ENCODE results near the gene PPP1R16B. TPM values are rescaled to one million over a fixed set of nuclear protein-coding genes. Genes with fewer than 3 reads are reported as not detected.

Gene PPP1R16B
- total RNA-seq, 5 donors from 2014 or later (not counting 1 experiment from before 2014, with no cell fraction given) = 32.0 to 58.5 (median 50.2) TPM

DNA sequence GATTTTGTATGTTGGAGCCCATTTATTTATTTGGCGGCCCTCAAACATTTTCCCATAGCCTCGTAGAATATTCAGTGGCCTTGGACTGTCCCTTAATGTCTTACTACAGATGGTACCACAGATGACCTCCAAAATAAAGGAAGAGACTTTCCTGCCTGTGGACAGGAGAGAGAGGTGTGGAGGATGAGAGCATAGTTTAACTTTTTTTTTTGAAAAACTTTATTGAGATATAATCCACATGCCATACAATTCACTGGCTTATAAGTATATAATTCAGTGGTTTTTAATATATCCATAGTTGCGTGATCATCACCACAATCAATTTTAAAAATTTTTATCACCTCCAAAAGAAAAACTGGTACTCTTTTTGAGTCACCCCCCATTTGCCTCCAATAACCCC lies 4.6 kb upstream of the PPP1R16B start:
- H3K27ac Mint-ChIP-seq = no peak overlapping the region
- H3K9me3 Mint-ChIP-seq = peaks cover 3 to 7% (median 4%) of the 10 kb centered on the region in 3 donors
- no peak for ATAC-seq (replicated peaks in 1 of 4)
- H3K4me3 ChIP-seq (ENCODE audit: control insufficient read depth in 1 of 2, extremely low read depth in 1 of 2, low read length in 1 of 2) = no peak overlapping the region
- no peak overlapping the region for H3K27ac ChIP-seq (ENCODE audit: low read length)
- ChIA-PET POLR2A (no interaction called here), CTCF (no interaction called here)
- H3K27me3 Mint-ChIP-seq = no peaks in the 10 kb centered on the region
- H3K27me3 ChIP-seq (replicated peaks in 1 of 2; ENCODE audit: control insufficient read depth in 2 of 2, extremely low read depth in 1 of 2, insufficient read depth in 2 of 2, low read length in 1 of 2) = no peaks in the 10 kb centered on the region
- WGBS (ENCODE audit: insufficient coverage) = no CpG with 5 or more reads among the region's 3 CpGs
- H3K36me3 Mint-ChIP-seq = no peaks in the 10 kb centered on the region
- DNase-seq = no peak
- peaks cover 12 to 31% of the 10 kb centered on the region in 2 experiments for H3K4me1 ChIP-seq (ENCODE audit: control insufficient read depth in 1 of 2, extremely low read depth in 1 of 2, insufficient read depth in 2 of 2, low read length in 2 of 2)
- peaks cover 29 to 37% (median 35%) of the 10 kb centered on the region in 3 donors for H3K4me1 Mint-ChIP-seq
- H3K36me3 ChIP-seq (ENCODE audit: control insufficient read depth in 2 of 2, extremely low read depth in 1 of 2, insufficient read depth in 1 of 2, low read length in 1 of 2) = no peaks in the 10 kb centered on the region
- no peak overlapping the region for H3K4me3 Mint-ChIP-seq
- H3K9me3 ChIP-seq = no peaks in the 10 kb centered on the region

DNA sequence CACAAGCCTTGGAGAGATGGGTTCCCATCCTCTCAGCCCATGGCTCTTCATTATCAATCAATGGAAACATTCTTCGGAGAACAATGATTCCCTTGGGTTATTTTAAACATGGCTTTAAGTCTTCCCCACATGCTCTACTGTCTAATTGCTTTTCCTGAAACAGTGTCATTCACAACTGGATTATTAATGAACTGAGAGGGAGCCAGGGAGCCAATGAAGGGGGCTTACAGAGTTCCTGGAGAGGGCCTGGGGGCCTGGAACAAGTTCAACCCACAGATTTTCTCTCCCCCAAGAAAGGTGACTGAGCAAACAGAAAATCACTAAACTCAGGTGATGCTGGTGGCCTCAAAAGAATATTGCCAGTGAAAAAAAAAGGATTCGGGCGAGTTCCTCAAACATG lies 1.3 kb upstream of the PPP1R16B start:
- Histone ChIP-seq H3K27ac (ENCODE audit: low read length) (peak overlapping the region; percentile 99), H3K9me3 (no peaks in the 10 kb centered on the region), H3K36me3 (ENCODE audit: control insufficient read depth in 2 of 2, extremely low read depth in 1 of 2, insufficient read depth in 1 of 2, low read length in 1 of 2) (peaks cover 0 to 1% of the 10 kb centered on the region in 2 donors), H3K4me1 (ENCODE audit: control insufficient read depth in 1 of 2, extremely low read depth in 1 of 2, insufficient read depth in 2 of 2, low read length in 2 of 2) (peaks cover 24 to 55% of the 10 kb centered on the region in 2 experiments), H3K27me3 (replicated peaks in 1 of 2; ENCODE audit: control insufficient read depth in 2 of 2, extremely low read depth in 1 of 2, insufficient read depth in 2 of 2, low read length in 1 of 2) (no peaks in the 10 kb centered on the region), H3K4me3 (ENCODE audit: control insufficient read depth in 1 of 2, extremely low read depth in 1 of 2, low read length in 1 of 2) (peak overlapping the region in 1 of 2 donors; percentile 86)
- no peaks in the 10 kb centered on the region for H3K27me3 Mint-ChIP-seq
- CTCF ChIA-PET = interaction anchor here in 1 of 2 donors (0.6 to 1.1 kb wide), 2 partner anchors 88 to 89 kb away, joined by 3 to 4 read pairs; no protein-coding TSS in a partner anchor
- H3K36me3 Mint-ChIP-seq = peaks cover 8% of the 10 kb centered on the region
- no peak for ATAC-seq (replicated peaks in 1 of 4)
- POLR2A ChIA-PET = interaction anchor here (0.6 to 0.7 kb wide), 2 partner anchors 32 to 129 kb away, joined by 3 to 5 read pairs; no protein-coding TSS in a partner anchor
- H3K4me3 Mint-ChIP-seq = peak overlapping the region; percentile 34 to 91 (median 88)
- H3K4me1 Mint-ChIP-seq = peaks cover 46 to 51% (median 47%) of the 10 kb centered on the region in 3 donors
- no CpG with 5 or more reads among the region's 3 CpGs for WGBS (ENCODE audit: insufficient coverage)
- DNase-seq = no peak
- H3K9me3 Mint-ChIP-seq = no peaks in the 10 kb centered on the region
- peak overlapping the region; percentile 97 for H3K27ac Mint-ChIP-seq

DNA sequence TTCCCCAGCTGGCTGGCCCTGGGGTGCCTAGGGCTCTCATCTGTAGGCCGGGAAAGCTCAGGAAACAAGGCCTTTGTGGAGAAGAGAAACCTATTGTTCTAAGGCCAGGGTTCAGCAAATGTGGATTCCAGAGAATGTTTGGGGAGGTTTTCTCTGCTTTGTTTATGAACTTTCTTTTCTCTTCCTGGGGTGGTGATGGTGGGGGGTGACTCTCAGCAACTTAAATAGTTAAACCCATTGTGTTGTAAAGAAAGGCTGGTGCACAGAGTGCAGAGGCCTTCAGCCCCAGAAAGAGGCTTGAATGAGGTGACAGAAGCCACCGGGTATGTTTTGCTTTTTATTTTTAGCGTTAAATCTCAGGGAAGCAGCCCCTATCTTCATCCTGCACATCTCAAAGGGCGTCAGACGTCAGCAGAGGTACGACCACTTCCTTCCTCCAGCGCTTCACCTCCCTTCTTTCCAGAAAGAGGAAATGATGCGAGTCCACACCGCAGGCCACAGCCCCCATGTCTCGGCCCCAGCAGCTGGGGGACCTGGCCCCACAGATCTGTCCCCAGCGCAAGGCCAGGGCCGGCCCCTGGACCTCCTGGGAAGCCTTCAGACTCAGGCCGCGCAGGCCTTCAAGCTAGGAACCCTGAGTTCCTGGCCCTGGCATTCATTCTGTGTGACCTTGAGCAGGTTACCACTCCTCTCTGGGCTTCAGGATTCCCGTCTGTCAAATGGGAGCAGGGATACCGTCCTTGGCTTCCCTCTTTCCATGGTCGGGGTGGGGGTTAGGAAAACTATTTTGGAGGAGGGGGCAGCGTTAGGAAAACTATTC lies 605 bp upstream of the PPP1R16B start:
- Mint-ChIP-seq H3K27ac (peak overlapping the region; percentile 97), H3K4me1 (peaks cover 48 to 52% (median 49%) of the 10 kb centered on the region in 3 donors), H3K36me3 (peaks cover 9% of the 10 kb centered on the region), H3K9me3 (no peaks in the 10 kb centered on the region), H3K4me3 (peak overlapping the region; percentile 88 to 91 (median 91)), H3K27me3 (no peaks in the 10 kb centered on the region)
- ATAC-seq (replicated peaks in 1 of 4) = peak; percentile 76 to 84 (median 80)
- Histone ChIP-seq H3K36me3 (ENCODE audit: control insufficient read depth in 2 of 2, extremely low read depth in 1 of 2, insufficient read depth in 1 of 2, low read length in 1 of 2) (peaks cover 0 to 7% of the 10 kb centered on the region in 2 donors), H3K27ac (ENCODE audit: low read length) (peak overlapping the region; percentile 99), H3K4me3 (ENCODE audit: control insufficient read depth in 1 of 2, extremely low read depth in 1 of 2, low read length in 1 of 2) (peak overlapping the region; percentile 86 to 99), H3K27me3 (replicated peaks in 1 of 2; ENCODE audit: control insufficient read depth in 2 of 2, extremely low read depth in 1 of 2, insufficient read depth in 2 of 2, low read length in 1 of 2) (no peaks in the 10 kb centered on the region), H3K4me1 (ENCODE audit: control insufficient read depth in 1 of 2, extremely low read depth in 1 of 2, insufficient read depth in 2 of 2, low read length in 2 of 2) (peaks cover 23 to 54% of the 10 kb centered on the region in 2 experiments), H3K9me3 (no peaks in the 10 kb centered on the region)
- DNase-seq = peak; percentile 51 to 93 (median 84)
- WGBS (ENCODE audit: insufficient coverage) = 4% methylated on average over 17 of the region's 18 CpGs
- POLR2A ChIA-PET = interaction anchor here (0.6 to 1.4 kb wide), 8 partner anchors 20 to 71 kb away, joined by 3 to 17 read pairs (median 4); partner anchors contain the start of gene ACTR5 (in 1 of the 2)
- CTCF ChIA-PET = interaction anchor here in 1 of 2 donors (0.6 to 1.3 kb wide), 8 partner anchors 15 to 332 kb away, joined by 3 to 5 read pairs (median 4); partner anchors contain the start of gene RALGAPB

DNA sequence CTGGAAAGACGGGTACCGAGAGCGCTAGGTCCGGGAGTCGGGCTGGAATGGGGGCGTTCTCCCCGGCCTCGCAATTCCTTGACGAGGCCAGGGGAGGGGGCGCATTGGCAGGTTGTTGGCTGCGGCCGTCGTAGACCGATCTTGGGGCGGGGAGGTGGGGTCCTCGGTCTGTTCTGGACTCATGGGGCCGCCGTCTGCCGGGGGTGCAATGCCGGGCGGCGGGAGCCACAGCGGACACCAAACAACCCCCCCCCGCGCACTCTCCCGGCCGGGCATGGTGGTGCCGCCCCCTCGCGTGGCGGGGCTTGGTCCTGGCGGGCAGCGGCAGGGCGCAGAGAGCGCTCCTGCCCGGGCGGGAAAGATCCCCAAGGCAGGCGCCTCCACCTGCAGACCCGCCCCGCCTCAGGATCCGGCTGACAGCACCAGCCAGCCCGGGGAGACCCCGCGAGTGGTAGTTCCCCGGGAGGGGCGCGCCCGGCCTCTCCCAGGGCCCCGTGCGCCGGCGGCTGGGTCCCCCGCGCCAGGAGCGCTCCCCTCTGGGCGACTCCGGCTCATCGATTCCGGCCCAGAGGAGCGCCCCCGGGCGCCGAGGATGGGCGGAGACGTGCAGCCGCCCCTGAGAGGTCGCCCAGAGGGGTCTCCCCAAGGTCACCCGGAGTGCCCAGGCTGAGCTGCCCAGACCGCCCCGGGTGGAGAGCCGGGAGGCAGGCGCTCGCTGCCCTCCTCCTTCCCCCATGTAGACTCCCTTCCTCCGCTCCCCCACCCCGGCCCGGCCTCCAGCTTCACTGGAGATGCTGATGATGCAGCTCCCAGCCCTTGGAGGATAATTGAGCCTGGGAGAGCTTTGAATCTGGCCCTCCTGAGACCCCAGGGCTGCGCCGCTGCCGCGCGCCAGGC lies 709 bp downstream of the PPP1R16B start:
- peaks cover 28 to 66% of the 10 kb centered on the region in 2 experiments for H3K4me1 ChIP-seq (ENCODE audit: control insufficient read depth in 1 of 2, extremely low read depth in 1 of 2, insufficient read depth in 2 of 2, low read length in 2 of 2)
- Mint-ChIP-seq H3K36me3 (peaks cover 21% of the 10 kb centered on the region), H3K9me3 (no peaks in the 10 kb centered on the region)

DNA sequence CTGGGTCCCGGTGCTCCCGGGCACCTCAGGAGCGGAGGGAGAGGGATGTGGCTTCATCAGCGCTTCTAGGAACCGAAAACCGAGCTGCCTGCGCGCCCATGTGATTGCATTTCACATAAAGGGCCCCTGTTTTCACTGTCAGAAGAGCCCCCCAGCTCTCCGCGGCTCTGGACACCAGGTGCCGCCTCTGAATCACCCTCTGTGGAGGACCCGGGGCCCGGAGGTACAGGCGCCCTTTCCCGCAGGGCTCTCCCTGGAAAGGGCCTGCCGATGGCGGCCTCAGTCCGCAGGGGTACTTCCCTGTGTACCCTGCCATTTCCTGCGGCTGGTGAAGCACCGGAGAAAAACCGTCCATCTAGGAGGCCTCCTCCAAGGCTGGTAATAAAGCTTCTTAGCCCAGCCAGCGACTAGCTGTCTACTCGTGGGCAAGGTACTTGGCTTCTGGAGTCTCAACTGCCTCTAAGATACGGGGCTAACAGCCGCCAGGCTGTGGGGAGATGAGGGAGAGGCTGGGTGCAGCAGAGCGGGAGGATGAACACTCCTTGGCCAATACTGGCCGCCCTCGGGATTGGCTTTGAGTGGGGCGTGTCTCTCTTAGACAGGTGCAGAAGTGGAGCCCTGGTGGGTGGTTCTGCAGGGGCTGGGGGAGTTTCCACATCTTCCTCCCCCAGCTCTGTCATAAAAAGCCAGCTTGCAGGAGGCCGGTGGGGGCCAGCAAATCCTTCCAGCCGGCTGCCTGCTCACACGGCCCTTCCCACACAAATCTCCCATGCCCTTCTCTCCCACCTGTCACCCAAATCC lies 1.6 kb downstream of the PPP1R16B start:
- H3K4me1 ChIP-seq (ENCODE audit: control insufficient read depth in 1 of 2, extremely low read depth in 1 of 2, insufficient read depth in 2 of 2, low read length in 2 of 2) = peaks cover 28 to 73% of the 10 kb centered on the region in 2 experiments
- CTCF ChIA-PET = interaction anchor here (0.6 to 1.5 kb wide), 13 partner anchors 9 to 1822 kb away, joined by 3 to 6 read pairs (median 3); partner anchors contain the start of gene DHX35 (in 1 of the 2)
- ATAC-seq (replicated peaks in 1 of 4) (peak in 2 of 4 experiments; percentile 3 to 4), DNase-seq (peak; percentile 10 to 66 (median 48))
- Mint-ChIP-seq H3K4me1 (peaks cover 70% of the 10 kb centered on the region in 3 donors), H3K36me3 (peaks cover 27% of the 10 kb centered on the region), H3K9me3 (no peaks in the 10 kb centered on the region), H3K27ac (peak overlapping the region; percentile 84 to 88), H3K4me3 (peak overlapping the region; percentile 84 to 91 (median 84)), H3K27me3 (no peaks in the 10 kb centered on the region)
- POLR2A ChIA-PET = interaction anchor here (0.5 to 2.3 kb wide), 16 partner anchors 9 to 333 kb away, joined by 3 to 17 read pairs (median 4); partner anchors contain the start of gene ACTR5 (in 1 of the 2)
- peaks cover 0 to 23% of the 10 kb centered on the region in 2 donors for H3K36me3 ChIP-seq (ENCODE audit: control insufficient read depth in 2 of 2, extremely low read depth in 1 of 2, insufficient read depth in 1 of 2, low read length in 1 of 2)
- H3K9me3 ChIP-seq = no peaks in the 10 kb centered on the region
- WGBS (ENCODE audit: insufficient coverage) = 3% methylated on average over 30 of the region's 32 CpGs
- peak overlapping the region; percentile 86 to 99 for H3K4me3 ChIP-seq (ENCODE audit: control insufficient read depth in 1 of 2, extremely low read depth in 1 of 2, low read length in 1 of 2)
- no peaks in the 10 kb centered on the region for H3K27me3 ChIP-seq (replicated peaks in 1 of 2; ENCODE audit: control insufficient read depth in 2 of 2, extremely low read depth in 1 of 2, insufficient read depth in 2 of 2, low read length in 1 of 2)
- peak overlapping the region; percentile 76 for H3K27ac ChIP-seq (ENCODE audit: low read length)

More for the DNA sequence above, 709 bp downstream of the PPP1R16B start:
- Mint-ChIP-seq H3K27me3 (no peaks in the 10 kb centered on the region), H3K4me3 (peak overlapping the region; percentile 88 to 91 (median 91)), H3K27ac (peak overlapping the region; percentile 97), H3K4me1 (peaks cover 61 to 62% (median 62%) of the 10 kb centered on the region in 3 donors)
- WGBS (ENCODE audit: insufficient coverage) = 0% methylated on average over 52 of the region's 81 CpGs
- ATAC-seq (replicated peaks in 1 of 4) (peak; percentile 12 to 18 (median 15)), DNase-seq (peak; percentile 11 to 64 (median 44))
- Histone ChIP-seq H3K4me3 (ENCODE audit: control insufficient read depth in 1 of 2, extremely low read depth in 1 of 2, low read length in 1 of 2) (peak overlapping the region; percentile 86 to 99), H3K27ac (ENCODE audit: low read length) (peak overlapping the region; percentile 99), H3K9me3 (no peaks in the 10 kb centered on the region), H3K36me3 (ENCODE audit: control insufficient read depth in 2 of 2, extremely low read depth in 1 of 2, insufficient read depth in 1 of 2, low read length in 1 of 2) (peaks cover 0 to 18% of the 10 kb centered on the region in 2 donors), H3K27me3 (replicated peaks in 1 of 2; ENCODE audit: control insufficient read depth in 2 of 2, extremely low read depth in 1 of 2, insufficient read depth in 2 of 2, low read length in 1 of 2) (no peaks in the 10 kb centered on the region)
- POLR2A ChIA-PET = interaction anchor here (0.6 to 2.3 kb wide), 21 partner anchors 10 to 333 kb away, joined by 3 to 17 read pairs (median 5); partner anchors contain the start of gene ACTR5 (in 1 of the 2)
- CTCF ChIA-PET = interaction anchor here (0.6 to 1.5 kb wide), 15 partner anchors 10 to 1821 kb away, joined by 3 to 6 read pairs (median 4); partner anchors contain the start of gene RALGAPB (in 1 of the 2)

Measured in T-cell (primary cell).